ENCODE measurements around the gene POLR2I. TPM values are rescaled to one million over a fixed set of nuclear protein-coding genes. Genes with fewer than 3 reads are reported as not detected.

Gene POLR2I
- total and polyA plus RNA-seq, 2 of the 13 experiments (the other 11 are each of a cell fraction or from before 2014, with no cell fraction given) = 40.5 to 104 TPM

DNA sequence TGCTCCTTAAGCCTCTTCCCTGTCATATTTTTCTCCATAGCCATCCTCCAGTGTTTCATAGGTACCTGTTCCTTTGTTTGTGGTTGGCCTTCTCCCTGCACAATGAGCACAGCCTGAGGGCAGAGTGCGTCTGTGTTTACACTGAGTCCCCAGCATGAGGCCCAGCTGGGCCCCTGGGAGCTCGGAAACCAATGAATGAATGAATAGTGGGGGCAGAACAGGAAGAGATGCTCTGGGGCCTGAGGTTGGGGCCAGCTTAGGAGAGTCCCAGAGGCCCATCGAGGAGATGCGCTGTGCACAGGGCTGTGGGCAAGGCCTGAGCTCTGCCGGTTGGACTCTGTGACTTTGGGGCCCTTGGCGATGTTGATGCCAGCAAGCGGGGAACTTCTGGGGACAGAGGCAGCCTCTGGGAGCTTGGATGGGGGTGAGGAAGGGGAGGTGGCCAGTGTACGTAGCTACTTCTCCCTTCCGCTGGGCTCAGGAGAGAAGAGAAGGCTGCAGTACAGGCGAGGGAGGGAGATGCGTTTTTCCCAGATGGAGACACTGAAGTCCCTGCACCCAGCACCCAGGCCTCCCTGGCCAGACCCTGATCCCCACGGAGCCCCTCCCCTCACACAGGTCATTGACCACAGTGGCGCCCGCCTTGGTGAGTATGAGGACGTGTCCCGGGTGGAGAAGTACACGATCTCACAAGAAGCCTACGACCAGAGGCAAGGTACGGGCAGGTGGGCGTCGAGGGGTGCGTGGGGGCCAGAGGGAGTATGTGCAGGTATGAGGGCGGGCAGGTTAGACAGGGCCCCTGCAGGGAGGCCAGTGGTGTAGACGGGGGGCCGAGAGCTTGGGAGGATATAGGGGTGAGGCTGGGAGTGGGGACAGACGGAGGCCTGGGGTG, 5.7 kb upstream of the POLR2I start (continued):
- TF ChIP-seq, protein P1, sequence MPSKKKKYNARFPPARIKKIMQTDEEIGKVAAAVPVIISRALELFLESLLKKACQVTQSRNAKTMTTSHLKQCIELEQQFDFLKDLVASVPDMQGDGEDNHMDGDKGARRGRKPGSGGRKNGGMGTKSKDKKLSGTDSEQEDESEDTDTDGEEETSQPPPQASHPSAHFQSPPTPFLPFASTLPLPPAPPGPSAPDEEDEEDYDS (CRISPR knock-in tag; IDR thresholded peaks at IDR 0.05) = peak; percentile 84
- TF ChIP-seq TEAD2 (CRISPR knock-in tag; IDR thresholded peaks at IDR 0.05) = no peak
- TF ChIP-seq PHF20 (CRISPR knock-in tag; IDR thresholded peaks at IDR 0.05) = peak; percentile 41
- TF ChIP-seq ESRRA (CRISPR knock-in tag; IDR thresholded peaks at IDR 0.05; ENCODE audit: low read depth) = peak; percentile 49; the same call in 1 of the 2 replicates
- TF ChIP-seq SETDB1 (CRISPR knock-in tag; IDR thresholded peaks at IDR 0.05; ENCODE audit: borderline replicate concordance) = no peak
- peak; percentile 70; the same call in 1 of the 2 replicates for TF ChIP-seq PAX8 (CRISPR knock-in tag; IDR thresholded peaks at IDR 0.05; ENCODE audit: borderline replicate concordance)
- TF ChIP-seq HMG20B (CRISPR knock-in tag; conservative IDR thresholded peaks at IDR 0.05) = peak; percentile 79
- peak; percentile 71; the same call in 1 of the 2 replicates for TF ChIP-seq RFXAP (CRISPR knock-in tag; IDR thresholded peaks at IDR 0.05; ENCODE audit: borderline replicate concordance)
- no peak for TF ChIP-seq ZBTB4 (CRISPR knock-in tag; IDR thresholded peaks at IDR 0.05; ENCODE audit: borderline replicate concordance)
- no peak for TF ChIP-seq ATM (IDR thresholded peaks at IDR 0.05; ENCODE audit: borderline replicate concordance)
- TF ChIP-seq, protein P2, sequence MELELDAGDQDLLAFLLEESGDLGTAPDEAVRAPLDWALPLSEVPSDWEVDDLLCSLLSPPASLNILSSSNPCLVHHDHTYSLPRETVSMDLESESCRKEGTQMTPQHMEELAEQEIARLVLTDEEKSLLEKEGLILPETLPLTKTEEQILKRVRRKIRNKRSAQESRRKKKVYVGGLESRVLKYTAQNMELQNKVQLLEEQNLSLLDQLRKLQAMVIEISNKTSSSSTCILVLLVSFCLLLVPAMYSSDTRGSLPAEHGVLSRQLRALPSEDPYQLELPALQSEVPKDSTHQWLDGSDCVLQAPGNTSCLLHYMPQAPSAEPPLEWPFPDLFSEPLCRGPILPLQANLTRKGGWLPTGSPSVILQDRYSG (CRISPR knock-in tag; IDR thresholded peaks at IDR 0.05) = no peak
- TF ChIP-seq, protein P3, sequence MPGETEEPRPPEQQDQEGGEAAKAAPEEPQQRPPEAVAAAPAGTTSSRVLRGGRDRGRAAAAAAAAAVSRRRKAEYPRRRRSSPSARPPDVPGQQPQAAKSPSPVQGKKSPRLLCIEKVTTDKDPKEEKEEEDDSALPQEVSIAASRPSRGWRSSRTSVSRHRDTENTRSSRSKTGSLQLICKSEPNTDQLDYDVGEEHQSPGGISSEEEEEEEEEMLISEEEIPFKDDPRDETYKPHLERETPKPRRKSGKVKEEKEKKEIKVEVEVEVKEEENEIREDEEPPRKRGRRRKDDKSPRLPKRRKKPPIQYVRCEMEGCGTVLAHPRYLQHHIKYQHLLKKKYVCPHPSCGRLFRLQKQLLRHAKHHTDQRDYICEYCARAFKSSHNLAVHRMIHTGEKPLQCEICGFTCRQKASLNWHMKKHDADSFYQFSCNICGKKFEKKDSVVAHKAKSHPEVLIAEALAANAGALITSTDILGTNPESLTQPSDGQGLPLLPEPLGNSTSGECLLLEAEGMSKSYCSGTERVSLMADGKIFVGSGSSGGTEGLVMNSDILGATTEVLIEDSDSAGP (CRISPR knock-in tag; IDR thresholded peaks at IDR 0.05; ENCODE audit: borderline replicate concordance) = peak; percentile 68; the same call in 1 of the 2 replicates
- no peak for TF ChIP-seq ZUFSP (CRISPR knock-in tag; IDR thresholded peaks at IDR 0.05; ENCODE audit: borderline replicate concordance)
- no peak for TF ChIP-seq LCORL (IDR thresholded peaks at IDR 0.05)
- TF ChIP-seq LCORL (CRISPR knock-in tag; IDR thresholded peaks at IDR 0.05) = peak; percentile 95
- no peak for TF ChIP-seq SCMH1 (CRISPR knock-in tag; IDR thresholded peaks at IDR 0.05; ENCODE audit: borderline replicate concordance)
- TF ChIP-seq NFIC (IDR thresholded peaks at IDR 0.05; ENCODE audit: low read length) = peak; percentile 50; the same call in 1 of the 2 replicates
- TF ChIP-seq, protein P4, sequence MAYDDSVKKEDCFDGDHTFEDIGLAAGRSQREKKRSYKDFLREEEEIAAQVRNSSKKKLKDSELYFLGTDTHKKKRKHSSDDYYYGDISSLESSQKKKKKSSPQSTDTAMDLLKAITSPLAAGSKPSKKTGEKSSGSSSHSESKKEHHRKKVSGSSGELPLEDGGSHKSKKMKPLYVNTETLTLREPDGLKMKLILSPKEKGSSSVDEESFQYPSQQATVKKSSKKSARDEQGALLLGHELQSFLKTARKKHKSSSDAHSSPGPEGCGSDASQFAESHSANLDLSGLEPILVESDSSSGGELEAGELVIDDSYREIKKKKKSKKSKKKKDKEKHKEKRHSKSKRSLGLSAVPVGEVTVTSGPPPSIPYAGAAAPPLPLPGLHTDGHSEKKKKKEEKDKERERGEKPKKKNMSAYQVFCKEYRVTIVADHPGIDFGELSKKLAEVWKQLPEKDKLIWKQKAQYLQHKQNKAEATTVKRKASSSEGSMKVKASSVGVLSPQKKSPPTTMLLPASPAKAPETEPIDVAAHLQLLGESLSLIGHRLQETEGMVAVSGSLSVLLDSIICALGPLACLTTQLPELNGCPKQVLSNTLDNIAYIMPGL (CRISPR knock-in tag; IDR thresholded peaks at IDR 0.05; ENCODE audit: borderline replicate concordance in 1 of 2, low read depth in 1 of 2) = peak; percentile 46 to 89; a peak in 3 of 4 replicates
